Activated CD4-positive, alpha-beta memory T cell treated with anti-CD3 and anti-CD28 coated beads for 36 hours (primary cell): ENCODE measurements around the gene ANTXR2. TPM values are rescaled to one million over a fixed set of nuclear protein-coding genes. Genes with fewer than 3 reads are reported as not detected.

Experiments
- CTCF ChIA-PET: fragments of 350-600 bp; sonication (Branson Sonifier 250); formaldehyde crosslinking; loops from one replicate; lab custom pipeline; 2021; ENCODE audit warnings: antibody characterized with exemption, inconsistent platforms; lab: Charles Lee
- POLR2A ChIA-PET: fragments of 350-600 bp; sonication (Branson Sonifier 250); formaldehyde crosslinking; loops from one replicate; lab custom pipeline; 2021; ENCODE audit warnings: antibody characterized with exemption; lab: Charles Lee
- DNase-seq: peaks from one replicate; pipeline ENCODE4 v3.0.0-alpha.2; 2020
- H3K27ac Mint-ChIP-seq: one replicate; pipeline ENCODE4 v1.8.0; 2021; ENCODE audit warnings: mixed read lengths
- H3K27me3 Mint-ChIP-seq: one replicate; pipeline ENCODE4 v1.8.0; 2021; ENCODE audit warnings: mixed read lengths
- H3K36me3 Mint-ChIP-seq: one replicate; pipeline ENCODE4 v1.8.0; 2021; ENCODE audit warnings: mixed read lengths
- H3K4me1 Mint-ChIP-seq: one replicate; pipeline ENCODE4 v1.8.0; 2021; ENCODE audit warnings: low read depth, mixed read lengths
- H3K4me3 Mint-ChIP-seq: one replicate; pipeline ENCODE4 v1.8.0; 2021; ENCODE audit warnings: mild to moderate bottlenecking, mixed read lengths
- H3K9me3 Mint-ChIP-seq: one replicate; pipeline ENCODE4 v1.8.0; 2021; ENCODE audit warnings: mixed read lengths
- intact Hi-C: fragments of 100-400 bp; cut with micrococcal nuclease; formaldehyde crosslinking; loops from one replicate; pipeline ENCODE4 v1.15.1; 2023
- total RNA-seq, 2 experiments: library from RNA; stranded (reverse); gene quantifications; one replicate each; pipeline ENCODE4 v1.2.3, GENCODE V29; 2021

The ANTXR2 gene
- total RNA-seq, 2 experiments from 2014 or later, result 12.6 to 14.4 TPM

- intact Hi-C loops, result loop anchor here (5.0 to 10.0 kb wide), 5 partner anchors 242 to 1420 kb away; partner anchors contain the start of gene PAQR3
- H3K4me1 Mint-ChIP-seq, result peaks cover 68% of the 10 kb centered on the region
- H3K9me3 Mint-ChIP-seq, result no peaks in the 10 kb centered on the region
- peak overlapping the region; percentile 1 for H3K27ac Mint-ChIP-seq
- peaks cover 2% of the 10 kb centered on the region for H3K27me3 Mint-ChIP-seq
- DNase-seq, result no peak
- POLR2A ChIA-PET, result interaction anchor here (2.0 kb wide), 1 partner anchor 105 kb away, joined by 5 read pairs; no protein-coding TSS in a partner anchor
- H3K36me3 Mint-ChIP-seq, result peaks cover 6% of the 10 kb centered on the region
- no peak overlapping the region for H3K4me3 Mint-ChIP-seq
- CTCF ChIA-PET, result interaction anchor here (1.4 to 4.9 kb wide), 2 partner anchors 109 to 127 kb away, joined by 3 to 25 read pairs; no protein-coding TSS in a partner anchor
Measured at GRCh38 chr4:80074651-80075050, 1.6 kb upstream of the ANTXR2 start.

- ChIA-PET POLR2A (interaction anchor here (1.8 to 2.0 kb wide), 2 partner anchors 99 to 106 kb away, joined by 5 to 9 read pairs; no protein-coding TSS in a partner anchor), CTCF (interaction anchor here (1.2 to 4.9 kb wide), 6 partner anchors 52 to 156 kb away, joined by 3 to 25 read pairs (median 6); no protein-coding TSS in a partner anchor)
- Mint-ChIP-seq H3K4me3 (no peak overlapping the region), H3K9me3 (no peaks in the 10 kb centered on the region), H3K36me3 (peaks cover 6% of the 10 kb centered on the region), H3K4me1 (peaks cover 73% of the 10 kb centered on the region), H3K27ac (peak overlapping the region; percentile 1), H3K27me3 (peaks cover 2% of the 10 kb centered on the region)
- no peak for DNase-seq
- intact Hi-C loops, result loop anchor here (5.0 to 10.0 kb wide), 5 partner anchors 242 to 1421 kb away; partner anchors contain the start of gene PAQR3
Measured at GRCh38 chr4:80074069-80074468, 1.0 kb upstream of the ANTXR2 start.

- ChIA-PET CTCF (interaction anchor here (0.7 to 4.9 kb wide), 9 partner anchors 53 to 156 kb away, joined by 3 to 25 read pairs (median 4); no protein-coding TSS in a partner anchor), POLR2A (interaction anchor here (0.7 to 2.0 kb wide), 8 partner anchors 38 to 156 kb away, joined by 3 to 9 read pairs (median 5); no protein-coding TSS in a partner anchor)
- Mint-ChIP-seq H3K27me3 (no peaks in the 10 kb centered on the region), H3K36me3 (peaks cover 6% of the 10 kb centered on the region), H3K4me1 (peaks cover 74% of the 10 kb centered on the region), H3K9me3 (no peaks in the 10 kb centered on the region), H3K4me3 (peak overlapping the region; percentile 88), H3K27ac (peak overlapping the region; percentile 79)
- peak; percentile 64 for DNase-seq
- intact Hi-C loops, result loop anchor here (1.0 to 10.0 kb wide), 7 partner anchors 100 to 1421 kb away; partner anchors contain the start of gene PAQR3
Measured at GRCh38 chr4:80073473-80074008, 512 bp upstream of the ANTXR2 start.

GRCh38 chr4:80072228-80072743, 743 bp downstream of the ANTXR2 start:
- H3K36me3 Mint-ChIP-seq, result peaks cover 13% of the 10 kb centered on the region
- H3K27ac Mint-ChIP-seq, result peak overlapping the region; percentile 81
- H3K27me3 Mint-ChIP-seq, result no peaks in the 10 kb centered on the region
- ChIA-PET CTCF (interaction anchor here (0.6 to 4.9 kb wide), 8 partner anchors 15 to 130 kb away, joined by 3 to 25 read pairs (median 3); no protein-coding TSS in a partner anchor), POLR2A (interaction anchor here (0.5 to 2.0 kb wide), 11 partner anchors 10 to 1149 kb away, joined by 3 to 9 read pairs (median 5); no protein-coding TSS in a partner anchor)
- H3K9me3 Mint-ChIP-seq, result no peaks in the 10 kb centered on the region
- intact Hi-C loops, result loop anchor here (5.0 to 10.0 kb wide), 5 partner anchors 240 to 1423 kb away; partner anchors contain the start of gene PAQR3
- DNase-seq, result peak; percentile 70
- H3K4me3 Mint-ChIP-seq, result peak overlapping the region; percentile 88
- H3K4me1 Mint-ChIP-seq, result peaks cover 74% of the 10 kb centered on the region

- Mint-ChIP-seq H3K9me3 (no peaks in the 10 kb centered on the region), H3K4me1 (peaks cover 75% of the 10 kb centered on the region), H3K4me3 (peak overlapping the region; percentile 88), H3K36me3 (peaks cover 16% of the 10 kb centered on the region), H3K27ac (peak overlapping the region; percentile 81), H3K27me3 (no peaks in the 10 kb centered on the region)
- no peak for DNase-seq
- POLR2A ChIA-PET, result interaction anchor here (1.3 to 1.7 kb wide), 3 partner anchors 9 to 54 kb away, joined by 5 to 6 read pairs (median 5); no protein-coding TSS in a partner anchor
- intact Hi-C loops, result loop anchor here (2.0 to 10.0 kb wide), 7 partner anchors 35 to 1423 kb away; partner anchors contain the start of gene PAQR3
- CTCF ChIA-PET, result interaction anchor here (0.6 to 4.9 kb wide), 5 partner anchors 14 to 131 kb away, joined by 3 to 25 read pairs (median 3); no protein-coding TSS in a partner anchor
Measured at GRCh38 chr4:80071604-80072227, 1.3 kb downstream of the ANTXR2 start.

GRCh38 chr4:80070880-80071603, 2.0 kb downstream of the ANTXR2 start:
- H3K9me3 Mint-ChIP-seq, result no peaks in the 10 kb centered on the region
- peak overlapping the region; percentile 88 for H3K4me3 Mint-ChIP-seq
- peaks cover 19% of the 10 kb centered on the region for H3K36me3 Mint-ChIP-seq
- H3K4me1 Mint-ChIP-seq, result peaks cover 75% of the 10 kb centered on the region
- H3K27ac Mint-ChIP-seq, result peak overlapping the region; percentile 81
- no peaks in the 10 kb centered on the region for H3K27me3 Mint-ChIP-seq
- ChIA-PET POLR2A (interaction anchor here (1.4 kb wide), 1 partner anchor 13 kb away, joined by 7 read pairs; no protein-coding TSS in a partner anchor), CTCF (interaction anchor here (1.3 to 4.9 kb wide), 2 partner anchors 112 to 131 kb away, joined by 3 to 25 read pairs; no protein-coding TSS in a partner anchor)
- intact Hi-C loops, result loop anchor here (1.0 to 10.0 kb wide), 8 partner anchors 34 to 1424 kb away; partner anchors contain the start of gene PAQR3
- no peak for DNase-seq

GRCh38 chr4:80069837-80070731, 2.9 kb downstream of the ANTXR2 start:
- peaks cover 19% of the 10 kb centered on the region for H3K36me3 Mint-ChIP-seq
- CTCF ChIA-PET, result no interaction called here
- DNase-seq, result no peak
- POLR2A ChIA-PET, result interaction anchor here (0.5 to 1.4 kb wide), 3 partner anchors 12 to 1412 kb away, joined by 3 to 7 read pairs (median 4); no protein-coding TSS in a partner anchor
- no peaks in the 10 kb centered on the region for H3K27me3 Mint-ChIP-seq
- peak overlapping the region; percentile 65 for H3K27ac Mint-ChIP-seq
- peak overlapping the region; percentile 88 for H3K4me3 Mint-ChIP-seq
- intact Hi-C loops, result loop anchor here (1.0 to 10.0 kb wide), 12 partner anchors 7 to 1425 kb away; partner anchors contain the start of gene PAQR3
- peaks cover 71% of the 10 kb centered on the region for H3K4me1 Mint-ChIP-seq
- H3K9me3 Mint-ChIP-seq, result no peaks in the 10 kb centered on the region

- Mint-ChIP-seq H3K27ac (peak overlapping the region; percentile 65), H3K4me1 (peaks cover 69% of the 10 kb centered on the region), H3K4me3 (peak overlapping the region; percentile 88), H3K27me3 (no peaks in the 10 kb centered on the region), H3K9me3 (no peaks in the 10 kb centered on the region), H3K36me3 (peaks cover 23% of the 10 kb centered on the region)
- intact Hi-C loops, result loop anchor here (1.0 to 2.0 kb wide), 4 partner anchors 8 to 148 kb away; no protein-coding TSS in a partner anchor
- no peak for DNase-seq
- ChIA-PET CTCF (no interaction called here), POLR2A (interaction anchor here (1.3 to 1.4 kb wide), 2 partner anchors 11 to 39 kb away, joined by 3 to 7 read pairs; no protein-coding TSS in a partner anchor)
Measured at GRCh38 chr4:80069108-80069836, 3.8 kb downstream of the ANTXR2 start.

- Mint-ChIP-seq H3K4me3 (no peak overlapping the region), H3K27ac (peak overlapping the region; percentile 36), H3K9me3 (no peaks in the 10 kb centered on the region), H3K4me1 (peaks cover 66% of the 10 kb centered on the region), H3K36me3 (peaks cover 23% of the 10 kb centered on the region), H3K27me3 (no peaks in the 10 kb centered on the region)
- POLR2A ChIA-PET, result no interaction called here
- no peak for DNase-seq
- CTCF ChIA-PET, result interaction anchor here (1.1 kb wide), 1 partner anchor 114 kb away, joined by 4 read pairs; no protein-coding TSS in a partner anchor
- intact Hi-C loops, result no loop called here
Measured at GRCh38 chr4:80065601-80066000, 7.4 kb downstream of the ANTXR2 start.
